Measurements from ENCODE around the gene MYO9A. TPM values are rescaled to one million over a fixed set of nuclear protein-coding genes. Genes with fewer than 3 reads are reported as not detected.

Gene MYO9A
- total RNA-seq, 5 donors from 2014 or later (not counting 1 experiment from before 2014, with no cell fraction given), result 35.8 to 39.1 (median 38.2) TPM

DNA sequence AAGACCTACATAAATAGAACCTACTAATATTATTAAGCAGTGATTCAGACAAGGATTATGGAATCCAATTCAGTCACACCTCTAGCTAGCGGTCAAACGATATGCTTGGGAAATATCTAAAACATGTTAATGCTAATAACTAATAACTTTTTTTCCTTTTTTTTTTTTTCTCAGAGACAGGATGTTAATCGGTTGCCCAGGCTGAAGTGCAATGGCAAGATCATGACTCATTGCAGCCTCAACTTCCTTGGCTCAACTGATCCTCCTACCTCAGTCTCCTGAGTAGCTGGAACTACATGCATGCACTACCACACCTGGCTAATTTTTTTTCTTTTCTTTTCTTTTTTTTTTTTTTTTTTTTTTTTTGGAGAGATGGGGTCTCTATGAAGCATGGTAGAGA lies 183.5 kb downstream of the MYO9A start:
- Histone ChIP-seq H3K36me3 (ENCODE audit: control insufficient read depth in 2 of 2, extremely low read depth in 1 of 2, insufficient read depth in 1 of 2, low read length in 1 of 2) (peaks cover 4 to 14% of the 10 kb centered on the region in 2 donors), H3K27ac (ENCODE audit: low read length) (no peak overlapping the region), H3K9me3 (peaks cover 9% of the 10 kb centered on the region), H3K4me1 (ENCODE audit: control insufficient read depth in 1 of 2, extremely low read depth in 1 of 2, insufficient read depth in 2 of 2, low read length in 2 of 2) (no peaks in the 10 kb centered on the region), H3K27me3 (replicated peaks in 1 of 2; ENCODE audit: control insufficient read depth in 2 of 2, extremely low read depth in 1 of 2, insufficient read depth in 2 of 2, low read length in 1 of 2) (no peaks in the 10 kb centered on the region), H3K4me3 (ENCODE audit: control insufficient read depth in 1 of 2, extremely low read depth in 1 of 2, low read length in 1 of 2) (no peak overlapping the region)
- ATAC-seq (replicated peaks in 1 of 4) (no peak), DNase-seq (no peak)
- Mint-ChIP-seq H3K27me3 (no peaks in the 10 kb centered on the region), H3K4me1 (no peaks in the 10 kb centered on the region), H3K36me3 (peaks cover 77% of the 10 kb centered on the region), H3K27ac (no peak overlapping the region), H3K4me3 (no peak overlapping the region), H3K9me3 (peaks cover 6 to 26% (median 15%) of the 10 kb centered on the region in 3 donors)
- ChIA-PET CTCF (no interaction called here), POLR2A (no interaction called here)
- 0% methylated on average over 1 of the region's 3 CpGs for WGBS (ENCODE audit: insufficient coverage)

DNA sequence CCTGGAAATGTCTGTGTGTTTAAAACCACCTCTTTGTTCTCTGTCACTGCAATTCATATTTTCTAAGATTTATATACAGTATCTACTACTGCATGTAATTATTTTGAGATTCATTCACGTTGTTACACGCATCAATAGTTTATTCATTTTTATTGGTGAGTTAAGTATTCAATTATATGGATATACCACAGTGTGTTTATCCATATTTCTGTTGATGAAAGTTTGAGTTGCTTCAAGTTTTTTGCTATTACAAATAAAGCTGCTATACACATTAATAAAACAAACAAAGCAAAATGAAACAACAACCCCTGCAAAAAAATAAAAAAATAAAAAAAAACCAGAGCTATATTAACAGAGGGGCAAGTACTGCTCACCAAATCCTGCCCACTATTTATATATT lies 185.3 kb downstream of the MYO9A start:
- POLR2A ChIA-PET, result no interaction called here
- CTCF ChIA-PET, result no interaction called here

DNA sequence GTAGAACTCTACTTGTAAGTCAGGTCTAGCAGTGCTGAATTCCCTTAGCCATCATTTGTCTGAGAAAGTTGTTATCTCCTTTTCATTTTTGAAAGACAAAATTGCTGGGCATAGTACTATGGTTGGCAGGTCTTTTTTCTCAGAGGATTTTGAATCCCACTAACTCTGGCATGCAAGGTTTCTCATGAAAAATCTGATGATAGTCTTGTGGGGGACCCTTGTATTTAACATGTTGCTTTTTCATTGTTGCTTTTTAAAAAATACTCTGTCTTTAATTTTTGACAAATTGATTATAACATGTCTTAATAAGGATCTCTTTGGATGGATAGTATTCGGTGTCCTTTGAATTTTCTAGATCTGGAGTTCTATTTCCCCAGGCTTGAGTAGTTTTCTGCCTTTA lies 186.7 kb downstream of the MYO9A start:
- POLR2A ChIA-PET, result no interaction called here
- Histone ChIP-seq H3K4me1 (ENCODE audit: control insufficient read depth in 1 of 2, extremely low read depth in 1 of 2, insufficient read depth in 2 of 2, low read length in 2 of 2) (no peaks in the 10 kb centered on the region), H3K9me3 (peaks cover 9% of the 10 kb centered on the region), H3K27ac (ENCODE audit: low read length) (no peak overlapping the region), H3K27me3 (replicated peaks in 1 of 2; ENCODE audit: control insufficient read depth in 2 of 2, extremely low read depth in 1 of 2, insufficient read depth in 2 of 2, low read length in 1 of 2) (no peaks in the 10 kb centered on the region), H3K4me3 (ENCODE audit: control insufficient read depth in 1 of 2, extremely low read depth in 1 of 2, low read length in 1 of 2) (no peak overlapping the region), H3K36me3 (ENCODE audit: control insufficient read depth in 2 of 2, extremely low read depth in 1 of 2, insufficient read depth in 1 of 2, low read length in 1 of 2) (peaks cover 4 to 14% of the 10 kb centered on the region in 2 donors)
- Mint-ChIP-seq H3K36me3 (peaks cover 67% of the 10 kb centered on the region), H3K4me3 (no peak overlapping the region), H3K27ac (no peak overlapping the region), H3K4me1 (no peaks in the 10 kb centered on the region), H3K27me3 (no peaks in the 10 kb centered on the region), H3K9me3 (peaks cover 6 to 26% (median 15%) of the 10 kb centered on the region in 3 donors)
- CTCF ChIA-PET, result no interaction called here
- no peak for DNase-seq
- ATAC-seq (replicated peaks in 1 of 4), result no peak
- no CpG with 5 or more reads among the region's 1 CpG for WGBS (ENCODE audit: insufficient coverage)

More for the DNA sequence above, 185.3 kb downstream of the MYO9A start:
- no CpG with 5 or more reads among the region's 2 CpGs for WGBS (ENCODE audit: insufficient coverage)
- no peak overlapping the region for H3K27ac ChIP-seq (ENCODE audit: low read length)
- no peak overlapping the region for H3K27ac Mint-ChIP-seq
- peaks cover 6 to 26% (median 15%) of the 10 kb centered on the region in 3 donors for H3K9me3 Mint-ChIP-seq
- no peaks in the 10 kb centered on the region for H3K4me1 ChIP-seq (ENCODE audit: control insufficient read depth in 1 of 2, extremely low read depth in 1 of 2, insufficient read depth in 2 of 2, low read length in 2 of 2)
- H3K36me3 ChIP-seq (ENCODE audit: control insufficient read depth in 2 of 2, extremely low read depth in 1 of 2, insufficient read depth in 1 of 2, low read length in 1 of 2), result peaks cover 4 to 14% of the 10 kb centered on the region in 2 donors
- H3K27me3 ChIP-seq (replicated peaks in 1 of 2; ENCODE audit: control insufficient read depth in 2 of 2, extremely low read depth in 1 of 2, insufficient read depth in 2 of 2, low read length in 1 of 2), result no peaks in the 10 kb centered on the region
- H3K27me3 Mint-ChIP-seq, result no peaks in the 10 kb centered on the region
- no peak overlapping the region for H3K4me3 Mint-ChIP-seq
- H3K4me3 ChIP-seq (ENCODE audit: control insufficient read depth in 1 of 2, extremely low read depth in 1 of 2, low read length in 1 of 2), result no peak overlapping the region
- ATAC-seq (replicated peaks in 1 of 4) (no peak), DNase-seq (no peak)
- H3K4me1 Mint-ChIP-seq, result no peaks in the 10 kb centered on the region
- peaks cover 9% of the 10 kb centered on the region for H3K9me3 ChIP-seq
- peaks cover 70% of the 10 kb centered on the region for H3K36me3 Mint-ChIP-seq

DNA sequence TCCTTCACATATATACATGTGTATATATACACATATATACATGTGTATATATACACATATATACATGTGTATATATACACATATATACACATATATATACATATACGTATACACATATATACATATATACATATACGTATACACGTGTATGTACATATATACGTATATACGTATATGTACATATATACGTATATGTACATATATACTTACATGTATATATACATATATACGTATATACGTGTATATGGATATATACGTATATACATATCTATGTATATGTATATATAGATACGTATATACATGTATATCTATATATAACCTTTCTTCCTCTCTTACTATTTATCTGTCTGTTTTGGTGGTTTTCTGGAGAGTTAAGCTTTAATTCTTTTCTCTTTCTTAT lies 192.8 kb downstream of the MYO9A start:
- peaks cover 17% of the 10 kb centered on the region for H3K36me3 Mint-ChIP-seq
- no peak overlapping the region for H3K27ac Mint-ChIP-seq
- Histone ChIP-seq H3K36me3 (ENCODE audit: control insufficient read depth in 2 of 2, extremely low read depth in 1 of 2, insufficient read depth in 1 of 2, low read length in 1 of 2) (no peaks in the 10 kb centered on the region), H3K9me3 (peaks cover 2% of the 10 kb centered on the region), H3K4me3 (ENCODE audit: control insufficient read depth in 1 of 2, extremely low read depth in 1 of 2, low read length in 1 of 2) (no peak overlapping the region), H3K27ac (ENCODE audit: low read length) (no peak overlapping the region), H3K4me1 (ENCODE audit: control insufficient read depth in 1 of 2, extremely low read depth in 1 of 2, insufficient read depth in 2 of 2, low read length in 2 of 2) (no peaks in the 10 kb centered on the region), H3K27me3 (replicated peaks in 1 of 2; ENCODE audit: control insufficient read depth in 2 of 2, extremely low read depth in 1 of 2, insufficient read depth in 2 of 2, low read length in 1 of 2) (no peaks in the 10 kb centered on the region)
- no peak overlapping the region for H3K4me3 Mint-ChIP-seq
- DNase-seq (no peak), ATAC-seq (replicated peaks in 1 of 4) (no peak)
- POLR2A ChIA-PET, result no interaction called here
- H3K27me3 Mint-ChIP-seq, result no peaks in the 10 kb centered on the region
- no peaks in the 10 kb centered on the region for H3K4me1 Mint-ChIP-seq
- CTCF ChIA-PET, result no interaction called here
- no CpG with 5 or more reads among the region's 10 CpGs for WGBS (ENCODE audit: insufficient coverage)
- H3K9me3 Mint-ChIP-seq, result peaks cover 0 to 5% (median 0%) of the 10 kb centered on the region in 3 donors

DNA sequence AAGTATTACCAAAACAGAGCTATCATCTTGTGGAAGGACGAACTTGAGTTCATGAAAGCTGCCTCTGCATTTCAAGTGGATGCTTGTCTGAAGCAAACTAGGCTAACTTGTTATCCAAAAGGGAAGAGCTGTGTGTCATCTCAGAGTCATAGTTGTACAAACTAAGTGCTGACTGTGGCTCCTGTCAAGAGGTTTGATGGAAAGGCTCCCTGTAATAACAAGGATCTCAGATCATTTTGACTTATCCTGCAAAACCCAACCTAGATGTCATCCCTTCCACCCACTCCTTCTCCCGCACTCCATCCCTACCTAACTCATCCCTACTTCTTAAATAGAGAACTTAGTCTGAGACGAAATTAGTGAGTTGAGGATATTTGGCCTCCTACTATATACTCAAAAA lies 196.8 kb downstream of the MYO9A start:
- Histone ChIP-seq H3K4me3 (ENCODE audit: control insufficient read depth in 1 of 2, extremely low read depth in 1 of 2, low read length in 1 of 2) (no peak overlapping the region), H3K27me3 (replicated peaks in 1 of 2; ENCODE audit: control insufficient read depth in 2 of 2, extremely low read depth in 1 of 2, insufficient read depth in 2 of 2, low read length in 1 of 2) (no peaks in the 10 kb centered on the region), H3K9me3 (no peaks in the 10 kb centered on the region), H3K4me1 (ENCODE audit: control insufficient read depth in 1 of 2, extremely low read depth in 1 of 2, insufficient read depth in 2 of 2, low read length in 2 of 2) (no peaks in the 10 kb centered on the region), H3K27ac (ENCODE audit: low read length) (no peak overlapping the region), H3K36me3 (ENCODE audit: control insufficient read depth in 2 of 2, extremely low read depth in 1 of 2, insufficient read depth in 1 of 2, low read length in 1 of 2) (no peaks in the 10 kb centered on the region)
- 100% methylated on average over 1 of the region's 3 CpGs for WGBS (ENCODE audit: insufficient coverage)
- Mint-ChIP-seq H3K27ac (no peak overlapping the region), H3K36me3 (peaks cover 17% of the 10 kb centered on the region), H3K27me3 (no peaks in the 10 kb centered on the region), H3K9me3 (no peaks in the 10 kb centered on the region), H3K4me1 (no peaks in the 10 kb centered on the region), H3K4me3 (no peak overlapping the region)
- CTCF ChIA-PET, result interaction anchor here in 1 of 2 donors (0.6 kb wide), 1 partner anchor 116 kb away, joined by 4 read pairs; no protein-coding TSS in a partner anchor
- ATAC-seq (replicated peaks in 1 of 4) (no peak), DNase-seq (no peak)
- POLR2A ChIA-PET, result no interaction called here

DNA sequence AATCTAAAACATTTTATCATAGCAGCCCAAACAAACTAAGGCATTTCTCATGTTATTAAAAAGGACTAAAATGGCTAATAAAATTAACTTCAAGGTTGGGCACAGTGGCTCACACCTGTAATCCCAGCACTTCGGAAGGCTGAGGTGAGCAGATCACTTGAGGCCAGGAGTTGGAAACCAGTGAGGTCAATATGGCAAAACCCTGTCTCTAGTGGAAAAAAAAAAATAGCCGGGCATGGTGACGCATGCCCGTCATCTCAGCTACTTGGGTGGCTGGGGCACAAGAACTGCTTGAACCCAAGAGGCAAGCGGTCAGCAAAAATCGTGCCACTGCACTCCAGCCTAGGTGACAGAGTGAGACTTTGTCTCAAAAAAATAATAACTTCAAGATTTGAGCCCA lies 197.4 kb downstream of the MYO9A start:
- Histone ChIP-seq H3K9me3 (no peaks in the 10 kb centered on the region), H3K36me3 (ENCODE audit: control insufficient read depth in 2 of 2, extremely low read depth in 1 of 2, insufficient read depth in 1 of 2, low read length in 1 of 2) (no peaks in the 10 kb centered on the region), H3K27me3 (replicated peaks in 1 of 2; ENCODE audit: control insufficient read depth in 2 of 2, extremely low read depth in 1 of 2, insufficient read depth in 2 of 2, low read length in 1 of 2) (no peaks in the 10 kb centered on the region), H3K4me1 (ENCODE audit: control insufficient read depth in 1 of 2, extremely low read depth in 1 of 2, insufficient read depth in 2 of 2, low read length in 2 of 2) (no peaks in the 10 kb centered on the region), H3K4me3 (ENCODE audit: control insufficient read depth in 1 of 2, extremely low read depth in 1 of 2, low read length in 1 of 2) (no peak overlapping the region), H3K27ac (ENCODE audit: low read length) (no peak overlapping the region)
- no peaks in the 10 kb centered on the region for H3K27me3 Mint-ChIP-seq
- no peaks in the 10 kb centered on the region for H3K9me3 Mint-ChIP-seq
- CTCF ChIA-PET, result interaction anchor here in 1 of 2 donors (1.3 kb wide), 1 partner anchor 9 kb away, joined by 3 read pairs; no protein-coding TSS in a partner anchor
- POLR2A ChIA-PET, result no interaction called here
- no peak overlapping the region for H3K27ac Mint-ChIP-seq
- ATAC-seq (replicated peaks in 1 of 4) (no peak), DNase-seq (no peak)
- WGBS (ENCODE audit: insufficient coverage), result 92% methylated on average over 6 of the region's 6 CpGs
- no peak overlapping the region for H3K4me3 Mint-ChIP-seq
- H3K36me3 Mint-ChIP-seq, result peaks cover 23% of the 10 kb centered on the region
- no peaks in the 10 kb centered on the region for H3K4me1 Mint-ChIP-seq

DNA sequence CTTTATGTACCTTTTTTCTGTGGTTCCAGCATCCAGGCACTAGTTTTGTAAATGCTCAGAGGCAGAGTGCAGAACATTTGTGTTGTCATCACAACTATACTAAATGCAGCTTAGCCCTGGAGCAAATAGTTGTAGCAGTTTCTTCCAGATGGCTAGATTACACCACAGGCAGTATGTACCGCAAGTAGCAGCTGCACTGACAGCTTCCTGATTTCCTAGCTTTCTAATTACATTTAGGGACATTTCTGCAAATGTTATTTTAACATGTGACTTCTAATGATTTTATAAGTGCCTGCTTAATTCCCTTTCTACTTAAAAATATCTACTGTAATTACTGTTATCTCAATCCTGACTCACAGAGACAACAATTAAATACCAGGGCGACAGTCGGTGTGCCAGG lies 201.1 kb downstream of the MYO9A start:
- no peak for DNase-seq
- Histone ChIP-seq H3K4me1 (ENCODE audit: control insufficient read depth in 1 of 2, extremely low read depth in 1 of 2, insufficient read depth in 2 of 2, low read length in 2 of 2) (no peaks in the 10 kb centered on the region), H3K4me3 (ENCODE audit: control insufficient read depth in 1 of 2, extremely low read depth in 1 of 2, low read length in 1 of 2) (no peak overlapping the region), H3K27me3 (replicated peaks in 1 of 2; ENCODE audit: control insufficient read depth in 2 of 2, extremely low read depth in 1 of 2, insufficient read depth in 2 of 2, low read length in 1 of 2) (no peaks in the 10 kb centered on the region), H3K27ac (ENCODE audit: low read length) (no peak overlapping the region), H3K36me3 (ENCODE audit: control insufficient read depth in 2 of 2, extremely low read depth in 1 of 2, insufficient read depth in 1 of 2, low read length in 1 of 2) (no peaks in the 10 kb centered on the region), H3K9me3 (no peaks in the 10 kb centered on the region)
- no peak for ATAC-seq (replicated peaks in 1 of 4)
- 100% methylated on average over 2 of the region's 3 CpGs for WGBS (ENCODE audit: insufficient coverage)
- ChIA-PET POLR2A (interaction anchor here in 1 of 2 donors (0.6 kb wide), 1 partner anchor 632 kb away, joined by 5 read pairs; no protein-coding TSS in a partner anchor), CTCF (no interaction called here)
- Mint-ChIP-seq H3K4me1 (no peaks in the 10 kb centered on the region), H3K9me3 (peaks cover 0 to 2% (median 0%) of the 10 kb centered on the region in 3 donors), H3K4me3 (no peak overlapping the region), H3K36me3 (peaks cover 43% of the 10 kb centered on the region), H3K27me3 (no peaks in the 10 kb centered on the region), H3K27ac (no peak overlapping the region)
